AG09309 (cell line): ENCODE results near the gene CELSR1.

ENCODE experiments used
- DNase-seq: peaks from one replicate; pipeline ENCODE4 v3.0.0-alpha.2; 2010; ENCODE audit warnings: low read depth
- H3K4me3 ChIP-seq: 2 replicates; pipeline ENCODE4 v1.5.1; 2011; ENCODE audit warnings: mild to moderate bottlenecking, low read depth, low read length, moderate library complexity; ENCODE audit not compliant: control insufficient read depth
- TF ChIP-seq, protein P1 (sequence below): IDR thresholded peaks from 2 replicates; pipeline ENCODE4 v1.5.1; 2011; ENCODE audit warnings: mild to moderate bottlenecking, low read depth, low read length, inconsistent platforms; ENCODE audit not compliant: insufficient read depth, control insufficient read depth; ENCODE audit errors: missing control alignments

Gene CELSR1

DNA sequence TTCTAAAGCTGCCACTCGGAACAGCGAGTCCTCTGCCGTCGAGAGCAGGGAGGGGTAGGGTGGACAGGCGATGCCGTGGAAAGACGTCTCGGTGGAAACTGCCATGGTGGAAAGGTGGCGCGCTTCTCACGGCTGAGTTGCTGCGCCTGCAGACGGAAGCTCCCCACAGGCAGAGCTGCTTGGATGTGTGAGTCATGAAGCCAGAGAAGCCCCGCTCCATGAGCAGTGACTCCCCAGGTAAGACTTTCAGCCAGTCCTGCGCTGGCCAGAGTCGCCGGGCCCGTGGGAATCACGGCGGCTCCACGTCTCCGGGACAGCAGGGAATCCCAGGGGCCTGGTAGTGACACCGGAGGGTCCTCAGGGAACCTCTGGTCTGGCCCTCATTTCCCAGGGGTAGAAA is 205.9 kb downstream of the CELSR1 start:
- TF ChIP-seq, protein P1, sequence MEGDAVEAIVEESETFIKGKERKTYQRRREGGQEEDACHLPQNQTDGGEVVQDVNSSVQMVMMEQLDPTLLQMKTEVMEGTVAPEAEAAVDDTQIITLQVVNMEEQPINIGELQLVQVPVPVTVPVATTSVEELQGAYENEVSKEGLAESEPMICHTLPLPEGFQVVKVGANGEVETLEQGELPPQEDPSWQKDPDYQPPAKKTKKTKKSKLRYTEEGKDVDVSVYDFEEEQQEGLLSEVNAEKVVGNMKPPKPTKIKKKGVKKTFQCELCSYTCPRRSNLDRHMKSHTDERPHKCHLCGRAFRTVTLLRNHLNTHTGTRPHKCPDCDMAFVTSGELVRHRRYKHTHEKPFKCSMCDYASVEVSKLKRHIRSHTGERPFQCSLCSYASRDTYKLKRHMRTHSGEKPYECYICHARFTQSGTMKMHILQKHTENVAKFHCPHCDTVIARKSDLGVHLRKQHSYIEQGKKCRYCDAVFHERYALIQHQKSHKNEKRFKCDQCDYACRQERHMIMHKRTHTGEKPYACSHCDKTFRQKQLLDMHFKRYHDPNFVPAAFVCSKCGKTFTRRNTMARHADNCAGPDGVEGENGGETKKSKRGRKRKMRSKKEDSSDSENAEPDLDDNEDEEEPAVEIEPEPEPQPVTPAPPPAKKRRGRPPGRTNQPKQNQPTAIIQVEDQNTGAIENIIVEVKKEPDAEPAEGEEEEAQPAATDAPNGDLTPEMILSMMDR, result no peak
- no peak overlapping the region for H3K4me3 ChIP-seq
- DNase-seq, result no peak

DNA sequence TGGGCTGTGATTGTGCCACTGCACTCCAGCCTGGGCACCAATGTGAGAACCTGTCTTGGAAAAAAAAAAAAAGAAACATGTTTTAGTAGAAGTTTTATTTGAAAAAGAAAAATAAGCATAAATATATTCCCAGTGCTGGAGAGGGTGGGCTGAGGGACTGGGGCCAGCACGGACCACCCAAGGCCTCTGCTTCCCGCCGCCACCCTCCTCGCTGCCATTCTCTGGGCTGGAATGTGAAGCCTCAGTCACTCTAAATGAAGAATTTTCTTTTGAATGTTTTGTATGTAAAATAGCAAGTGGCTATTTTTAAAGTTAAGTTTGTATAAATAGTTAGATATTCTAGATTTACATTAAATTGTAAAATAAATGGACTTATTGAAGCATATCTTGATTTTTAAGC is 207.0 kb downstream of the CELSR1 start:
- no peak overlapping the region for H3K4me3 ChIP-seq
- TF ChIP-seq, protein P1, result no peak
- DNase-seq, result no peak

DNA sequence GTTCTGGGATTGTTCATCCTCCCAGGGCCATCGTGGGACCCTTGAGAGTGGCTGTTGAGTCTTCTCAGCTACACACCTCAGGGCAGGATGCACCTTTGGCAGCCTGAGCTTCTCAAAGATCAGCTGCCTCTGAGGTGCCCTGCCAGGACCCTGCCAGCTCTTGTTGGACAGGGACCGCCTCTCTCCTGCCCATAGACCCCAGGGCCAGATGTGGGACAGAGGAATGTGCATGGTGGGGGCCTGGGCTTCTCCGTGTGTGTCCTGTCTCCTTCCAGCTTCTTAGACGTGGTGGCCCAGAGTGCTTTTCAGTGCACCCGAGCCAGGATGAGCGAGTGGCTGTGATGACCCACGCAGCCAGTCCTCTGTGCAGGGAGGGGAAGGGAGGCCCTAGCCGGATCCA is 207.8 kb downstream of the CELSR1 start:
- no peak for DNase-seq
- no peak overlapping the region for H3K4me3 ChIP-seq
- TF ChIP-seq, protein P1, result no peak

DNA sequence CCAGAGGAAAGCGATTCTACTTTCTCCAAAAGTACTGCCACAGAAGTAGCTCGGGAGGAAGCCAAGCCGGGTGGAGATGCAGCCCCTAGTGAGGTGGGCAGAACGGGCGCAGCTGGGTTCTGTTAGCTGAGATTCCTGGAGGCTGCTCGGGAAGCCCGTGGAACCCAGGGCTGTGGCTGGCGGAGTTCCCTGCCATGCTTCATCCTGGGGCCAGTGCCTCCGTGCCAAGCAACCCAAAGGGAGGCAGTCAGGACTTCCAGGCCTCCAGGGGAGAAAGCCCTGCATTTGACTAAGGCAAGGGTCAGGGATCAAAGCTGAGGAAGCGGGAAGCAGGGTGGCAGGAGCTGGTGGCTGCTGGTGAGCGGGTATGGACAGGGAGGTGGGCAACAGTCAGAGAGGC is 208.6 kb downstream of the CELSR1 start:
- no peak overlapping the region for H3K4me3 ChIP-seq
- TF ChIP-seq, protein P1, result no peak
- no peak for DNase-seq

DNA sequence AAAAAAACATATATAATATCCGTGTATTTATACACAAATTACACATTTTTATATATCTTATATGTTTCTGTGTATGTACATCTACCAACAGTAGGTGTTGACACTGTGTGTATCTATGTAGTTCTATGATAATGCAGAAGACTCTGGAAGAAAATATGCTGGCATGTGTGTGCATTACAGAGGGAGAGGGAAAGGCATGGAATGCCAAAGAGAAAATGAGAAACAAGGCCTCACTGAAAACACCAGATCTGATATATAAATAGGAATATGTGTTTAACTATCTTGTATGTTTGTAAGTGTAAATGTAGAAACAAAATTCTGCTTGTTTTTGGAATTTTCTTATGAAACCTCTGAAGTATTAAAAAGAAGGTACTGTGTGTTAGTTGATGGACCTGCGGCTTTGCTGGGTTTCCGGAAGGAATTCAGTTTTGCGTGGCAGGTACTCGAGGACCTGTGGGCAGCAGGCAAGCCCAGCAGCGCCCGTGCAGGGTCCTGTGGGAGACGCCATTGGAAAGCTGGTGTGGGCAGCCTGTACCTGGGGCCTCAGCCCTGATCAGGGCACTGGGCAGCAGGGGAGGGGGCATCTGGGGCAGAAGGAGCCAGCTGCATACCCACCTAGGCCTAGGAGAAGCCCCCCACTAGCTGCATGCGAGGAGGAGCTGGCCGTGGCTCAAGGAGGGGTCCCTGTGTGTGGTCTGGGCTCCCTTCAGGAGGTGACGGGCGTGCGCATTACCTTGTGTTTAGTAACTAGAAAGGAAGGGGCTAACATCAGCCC is 209.5 kb downstream of the CELSR1 start:
- no peak overlapping the region for H3K4me3 ChIP-seq
- TF ChIP-seq, protein P1, result no peak
- no peak for DNase-seq

DNA sequence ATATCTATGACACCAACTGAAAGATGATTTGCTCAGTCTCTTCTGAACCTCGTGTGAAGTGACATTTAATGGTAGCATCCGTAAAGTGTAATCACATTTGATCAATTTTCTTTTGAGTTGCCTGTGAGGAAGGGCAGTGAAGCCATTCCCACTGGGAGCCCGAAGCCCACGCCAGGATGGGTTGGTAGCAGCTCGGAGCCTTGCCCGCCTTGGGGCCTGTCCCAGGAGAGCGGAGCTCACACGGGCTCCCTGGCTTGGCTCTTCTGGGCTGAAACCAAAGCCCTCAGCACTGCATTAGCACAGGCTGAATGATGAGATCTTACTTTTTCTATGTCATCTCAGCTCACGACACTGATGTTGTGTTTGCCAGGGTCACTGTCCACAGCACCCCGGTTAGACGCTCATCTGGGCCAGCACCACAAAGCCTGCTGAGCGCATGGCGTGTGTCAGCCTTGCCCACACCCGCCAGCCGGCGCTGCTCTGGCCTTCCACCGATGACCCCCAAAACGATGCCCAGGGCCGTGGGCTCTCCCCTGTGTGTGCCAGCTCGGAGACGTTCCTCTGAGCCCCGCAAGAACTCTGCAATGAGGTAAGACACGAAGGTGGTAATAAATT is 211.2 kb downstream of the CELSR1 start:
- H3K4me3 ChIP-seq, result no peak overlapping the region
- TF ChIP-seq, protein P1, result no peak
- no peak for DNase-seq
